Measurements from ENCODE around the gene SRGAP2C.
A peak's percentile ranks its signal among the peaks of the same experiment; 100 is the strongest.
"Not testable (repeated sequence)": the region's sequence is repeated elsewhere in the genome, so short reads cannot be mapped to it uniquely, and the experiment has no call there.

Gene SRGAP2C

GRCh38 chr1:121339611-121340010 is 154.8 kb downstream of the SRGAP2C start:
- DNase-seq (ENCODE audit: low read depth), result not testable (repeated sequence)

- DNase-seq (ENCODE audit: low read depth), result not testable (repeated sequence)
Observed at GRCh38 chr1:121343311-121343906, 158.6 kb downstream of the SRGAP2C start.

- not testable (repeated sequence) for DNase-seq (ENCODE audit: low read depth)
Observed at GRCh38 chr1:121344355-121344754, 159.6 kb downstream of the SRGAP2C start.

- DNase-seq (ENCODE audit: low read depth), result not testable (repeated sequence)
Observed at GRCh38 chr1:121346654-121347053, 161.9 kb downstream of the SRGAP2C start.

GRCh38 chr1:121347476-121347875 is 162.7 kb downstream of the SRGAP2C start:
- not testable (repeated sequence) for DNase-seq (ENCODE audit: low read depth)

- DNase-seq (ENCODE audit: low read depth), result not testable (repeated sequence)
Observed at GRCh38 chr1:121348115-121348514, 163.3 kb downstream of the SRGAP2C start.

- DNase-seq (ENCODE audit: low read depth), result not testable (repeated sequence)
Observed at GRCh38 chr1:121349332-121349967, 164.7 kb downstream of the SRGAP2C start.

GRCh38 chr1:121355711-121356420 is 171.1 kb downstream of the SRGAP2C start:
- DNase-seq (ENCODE audit: low read depth), result not testable (repeated sequence)

- not testable (repeated sequence) for DNase-seq (ENCODE audit: low read depth)
Observed at GRCh38 chr1:121356819-121357218, 172.0 kb downstream of the SRGAP2C start.

- not testable (repeated sequence) for DNase-seq (ENCODE audit: low read depth)
Observed at GRCh38 chr1:121360531-121360930, 175.8 kb downstream of the SRGAP2C start.

GRCh38 chr1:121361451-121362233 is 176.9 kb downstream of the SRGAP2C start:
- not testable (repeated sequence) for DNase-seq (ENCODE audit: low read depth)

- not testable (repeated sequence) for DNase-seq (ENCODE audit: low read depth)
Observed at GRCh38 chr1:121362234-121362883, 177.6 kb downstream of the SRGAP2C start.

- DNase-seq (ENCODE audit: low read depth), result not testable (repeated sequence)
Observed at GRCh38 chr1:121365316-121365715, 180.5 kb downstream of the SRGAP2C start.

GRCh38 chr1:121365723-121366122 is 180.9 kb downstream of the SRGAP2C start:
- peak; percentile 37 for DNase-seq (ENCODE audit: low read depth)

GRCh38 chr1:121366171-121366570 is 181.4 kb downstream of the SRGAP2C start:
- DNase-seq (ENCODE audit: low read depth), result not testable (repeated sequence)

- DNase-seq (ENCODE audit: low read depth), result not testable (repeated sequence)
Observed at GRCh38 chr1:121368910-121369309, 184.1 kb downstream of the SRGAP2C start.

GRCh38 chr1:121369959-121370358 is 185.2 kb downstream of the SRGAP2C start:
- DNase-seq (ENCODE audit: low read depth), result not testable (repeated sequence)

- not testable (repeated sequence) for DNase-seq (ENCODE audit: low read depth)
Observed at GRCh38 chr1:121374851-121375367, 190.1 kb downstream of the SRGAP2C start.

- DNase-seq (ENCODE audit: low read depth), result not testable (repeated sequence)
Observed at GRCh38 chr1:121376986-121377385, 192.2 kb downstream of the SRGAP2C start.

- not testable (repeated sequence) for DNase-seq (ENCODE audit: low read depth)
Observed at GRCh38 chr1:121378757-121379156, 194.0 kb downstream of the SRGAP2C start.

GRCh38 chr1:121384754-121385153 is 200.0 kb downstream of the SRGAP2C start:
- not testable (repeated sequence) for DNase-seq (ENCODE audit: low read depth)

Measured in stimulated activated CD8-positive, alpha-beta memory T cell treated with anti-CD3 and anti-CD28 coated beads, Interleukin-4, amount 100 ng/mL, for 24 hours (primary cell).